ENCODE measurements around the gene DTNB.
A peak's percentile ranks its signal among the peaks of the same experiment; 100 is the strongest.

The DTNB gene

DNA sequence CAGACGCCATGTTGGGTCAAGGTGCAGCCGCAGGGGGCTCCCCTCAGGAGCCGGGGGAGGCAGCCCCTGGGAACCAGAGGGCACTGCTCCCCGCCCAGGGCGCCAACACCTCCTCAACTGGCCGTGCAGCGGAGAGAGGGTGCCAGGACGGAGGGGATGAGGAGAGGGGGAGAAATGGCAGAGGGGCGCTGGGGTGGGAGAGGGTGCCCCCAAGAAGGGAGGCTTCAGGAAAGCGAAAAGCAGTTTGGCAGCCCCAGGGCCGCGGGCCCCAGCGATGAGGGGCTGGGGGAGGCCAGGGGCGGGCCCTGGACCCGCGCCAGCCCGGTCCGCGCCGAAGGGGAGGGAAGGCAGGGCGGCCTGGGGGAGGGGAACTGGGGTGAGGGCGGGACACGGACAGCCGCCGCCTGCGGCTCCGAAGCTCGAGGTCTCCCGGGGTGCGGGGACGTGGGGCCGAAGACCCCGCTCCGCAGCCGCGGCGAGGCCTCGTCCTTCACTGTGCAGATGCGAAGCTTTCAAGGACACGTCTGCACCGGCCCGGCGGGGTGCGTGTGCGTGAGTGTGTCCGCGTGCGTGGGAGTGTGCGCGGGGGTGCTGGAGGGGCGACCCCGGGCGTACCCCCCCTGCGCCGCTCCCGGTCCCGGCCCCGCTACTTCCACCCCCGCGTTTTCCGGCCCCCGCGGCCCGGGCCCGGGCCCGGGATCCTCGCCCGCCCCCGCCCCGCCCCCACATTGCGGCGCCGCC is 333.0 kb downstream of the DTNB start:
- ChIA-PET CTCF (interaction anchor here (0.6 kb wide), 1 partner anchor 610 kb away, joined by 3 read pairs; no protein-coding TSS in a partner anchor), POLR2A (interaction anchor here (0.6 kb wide), 1 partner anchor 86 kb away, joined by 3 read pairs; no protein-coding TSS in a partner anchor)
- peaks cover 2% of the 10 kb centered on the region; the same call in 1 of the 2 replicates for H3K4me1 ChIP-seq (ENCODE audit: control insufficient read depth, insufficient read depth, low read length)
- TF ChIP-seq ZNF423 (tag by site-specific recombination; IDR thresholded peaks at IDR 0.05) (peak; percentile 6; the same call in 1 of the 2 replicates), KLF9 (tag by site-specific recombination; IDR thresholded peaks at IDR 0.05; ENCODE audit: low read depth) (peak; percentile 14; the same call in 1 of the 2 replicates), GLIS2 (tag by site-specific recombination; IDR thresholded peaks at IDR 0.05) (peak; percentile 77), ZNF121 (tag by site-specific recombination; IDR thresholded peaks at IDR 0.05) (no peak), KLF1 (tag by site-specific recombination; IDR thresholded peaks at IDR 0.05) (peak; percentile 45), ZFHX2 (tag by site-specific recombination; conservative IDR thresholded peaks at IDR 0.05) (peak; percentile 91), ZEB2 (tag by site-specific recombination; IDR thresholded peaks at IDR 0.05) (0 out of 2 replicates have a peak, but pooled peaks have one; percentile 22), SP7 (tag by site-specific recombination; IDR thresholded peaks at IDR 0.05) (peak; percentile 47), ZNF623 (tag by site-specific recombination; IDR thresholded peaks at IDR 0.05) (peak; percentile 41), ZBTB20 (tag by site-specific recombination; IDR thresholded peaks at IDR 0.05) (peak; percentile 71; the same call in 1 of the 2 replicates), ZFP69B (tag by site-specific recombination; IDR thresholded peaks at IDR 0.05) (no peak), ZNF610 (tag by site-specific recombination; IDR thresholded peaks at IDR 0.05; ENCODE audit: borderline replicate concordance) (no peak), SP3 (tag by site-specific recombination; IDR thresholded peaks at IDR 0.05) (peak; percentile 56), ZIC2 (tag by site-specific recombination; IDR thresholded peaks at IDR 0.05) (peak; percentile 80), ZNF302 (tag by site-specific recombination; IDR thresholded peaks at IDR 0.05; ENCODE audit: low read depth) (no peak), ZNF776 (tag by site-specific recombination; IDR thresholded peaks at IDR 0.05; ENCODE audit: borderline replicate concordance) (no peak)
- TF ChIP-seq, protein P1, sequence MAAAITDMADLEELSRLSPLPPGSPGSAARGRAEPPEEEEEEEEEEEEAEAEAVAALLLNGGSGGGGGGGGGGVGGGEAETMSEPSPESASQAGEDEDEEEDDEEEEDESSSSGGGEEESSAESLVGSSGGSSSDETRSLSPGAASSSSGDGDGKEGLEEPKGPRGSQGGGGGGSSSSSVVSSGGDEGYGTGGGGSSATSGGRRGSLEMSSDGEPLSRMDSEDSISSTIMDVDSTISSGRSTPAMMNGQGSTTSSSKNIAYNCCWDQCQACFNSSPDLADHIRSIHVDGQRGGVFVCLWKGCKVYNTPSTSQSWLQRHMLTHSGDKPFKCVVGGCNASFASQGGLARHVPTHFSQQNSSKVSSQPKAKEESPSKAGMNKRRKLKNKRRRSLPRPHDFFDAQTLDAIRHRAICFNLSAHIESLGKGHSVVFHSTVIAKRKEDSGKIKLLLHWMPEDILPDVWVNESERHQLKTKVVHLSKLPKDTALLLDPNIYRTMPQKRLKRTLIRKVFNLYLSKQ (tag by site-specific recombination; IDR thresholded peaks at IDR 0.05; ENCODE audit: borderline replicate concordance): no peak
- TF ChIP-seq, protein P2, sequence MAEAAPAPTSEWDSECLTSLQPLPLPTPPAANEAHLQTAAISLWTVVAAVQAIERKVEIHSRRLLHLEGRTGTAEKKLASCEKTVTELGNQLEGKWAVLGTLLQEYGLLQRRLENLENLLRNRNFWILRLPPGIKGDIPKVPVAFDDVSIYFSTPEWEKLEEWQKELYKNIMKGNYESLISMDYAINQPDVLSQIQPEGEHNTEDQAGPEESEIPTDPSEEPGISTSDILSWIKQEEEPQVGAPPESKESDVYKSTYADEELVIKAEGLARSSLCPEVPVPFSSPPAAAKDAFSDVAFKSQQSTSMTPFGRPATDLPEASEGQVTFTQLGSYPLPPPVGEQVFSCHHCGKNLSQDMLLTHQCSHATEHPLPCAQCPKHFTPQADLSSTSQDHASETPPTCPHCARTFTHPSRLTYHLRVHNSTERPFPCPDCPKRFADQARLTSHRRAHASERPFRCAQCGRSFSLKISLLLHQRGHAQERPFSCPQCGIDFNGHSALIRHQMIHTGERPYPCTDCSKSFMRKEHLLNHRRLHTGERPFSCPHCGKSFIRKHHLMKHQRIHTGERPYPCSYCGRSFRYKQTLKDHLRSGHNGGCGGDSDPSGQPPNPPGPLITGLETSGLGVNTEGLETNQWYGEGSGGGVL (tag by site-specific recombination; IDR thresholded peaks at IDR 0.05): peak; percentile 91
- TF ChIP-seq, protein P3, sequence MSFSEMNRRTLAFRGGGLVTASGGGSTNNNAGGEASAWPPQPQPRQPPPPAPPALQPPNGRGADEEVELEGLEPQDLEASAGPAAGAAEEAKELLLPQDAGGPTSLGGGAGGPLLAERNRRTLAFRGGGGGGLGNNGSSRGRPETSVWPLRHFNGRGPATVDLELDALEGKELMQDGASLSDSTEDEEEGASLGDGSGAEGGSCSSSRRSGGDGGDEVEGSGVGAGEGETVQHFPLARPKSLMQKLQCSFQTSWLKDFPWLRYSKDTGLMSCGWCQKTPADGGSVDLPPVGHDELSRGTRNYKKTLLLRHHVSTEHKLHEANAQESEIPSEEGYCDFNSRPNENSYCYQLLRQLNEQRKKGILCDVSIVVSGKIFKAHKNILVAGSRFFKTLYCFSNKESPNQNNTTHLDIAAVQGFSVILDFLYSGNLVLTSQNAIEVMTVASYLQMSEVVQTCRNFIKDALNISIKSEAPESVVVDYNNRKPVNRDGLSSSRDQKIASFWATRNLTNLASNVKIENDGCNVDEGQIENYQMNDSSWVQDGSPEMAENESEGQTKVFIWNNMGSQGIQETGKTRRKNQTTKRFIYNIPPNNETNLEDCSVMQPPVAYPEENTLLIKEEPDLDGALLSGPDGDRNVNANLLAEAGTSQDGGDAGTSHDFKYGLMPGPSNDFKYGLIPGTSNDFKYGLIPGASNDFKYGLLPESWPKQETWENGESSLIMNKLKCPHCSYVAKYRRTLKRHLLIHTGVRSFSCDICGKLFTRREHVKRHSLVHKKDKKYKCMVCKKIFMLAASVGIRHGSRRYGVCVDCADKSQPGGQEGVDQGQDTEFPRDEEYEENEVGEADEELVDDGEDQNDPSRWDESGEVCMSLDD (tag by site-specific recombination; IDR thresholded peaks at IDR 0.05): peak; percentile 54; the same call in 1 of the 2 replicates
- TF ChIP-seq, protein P4, sequence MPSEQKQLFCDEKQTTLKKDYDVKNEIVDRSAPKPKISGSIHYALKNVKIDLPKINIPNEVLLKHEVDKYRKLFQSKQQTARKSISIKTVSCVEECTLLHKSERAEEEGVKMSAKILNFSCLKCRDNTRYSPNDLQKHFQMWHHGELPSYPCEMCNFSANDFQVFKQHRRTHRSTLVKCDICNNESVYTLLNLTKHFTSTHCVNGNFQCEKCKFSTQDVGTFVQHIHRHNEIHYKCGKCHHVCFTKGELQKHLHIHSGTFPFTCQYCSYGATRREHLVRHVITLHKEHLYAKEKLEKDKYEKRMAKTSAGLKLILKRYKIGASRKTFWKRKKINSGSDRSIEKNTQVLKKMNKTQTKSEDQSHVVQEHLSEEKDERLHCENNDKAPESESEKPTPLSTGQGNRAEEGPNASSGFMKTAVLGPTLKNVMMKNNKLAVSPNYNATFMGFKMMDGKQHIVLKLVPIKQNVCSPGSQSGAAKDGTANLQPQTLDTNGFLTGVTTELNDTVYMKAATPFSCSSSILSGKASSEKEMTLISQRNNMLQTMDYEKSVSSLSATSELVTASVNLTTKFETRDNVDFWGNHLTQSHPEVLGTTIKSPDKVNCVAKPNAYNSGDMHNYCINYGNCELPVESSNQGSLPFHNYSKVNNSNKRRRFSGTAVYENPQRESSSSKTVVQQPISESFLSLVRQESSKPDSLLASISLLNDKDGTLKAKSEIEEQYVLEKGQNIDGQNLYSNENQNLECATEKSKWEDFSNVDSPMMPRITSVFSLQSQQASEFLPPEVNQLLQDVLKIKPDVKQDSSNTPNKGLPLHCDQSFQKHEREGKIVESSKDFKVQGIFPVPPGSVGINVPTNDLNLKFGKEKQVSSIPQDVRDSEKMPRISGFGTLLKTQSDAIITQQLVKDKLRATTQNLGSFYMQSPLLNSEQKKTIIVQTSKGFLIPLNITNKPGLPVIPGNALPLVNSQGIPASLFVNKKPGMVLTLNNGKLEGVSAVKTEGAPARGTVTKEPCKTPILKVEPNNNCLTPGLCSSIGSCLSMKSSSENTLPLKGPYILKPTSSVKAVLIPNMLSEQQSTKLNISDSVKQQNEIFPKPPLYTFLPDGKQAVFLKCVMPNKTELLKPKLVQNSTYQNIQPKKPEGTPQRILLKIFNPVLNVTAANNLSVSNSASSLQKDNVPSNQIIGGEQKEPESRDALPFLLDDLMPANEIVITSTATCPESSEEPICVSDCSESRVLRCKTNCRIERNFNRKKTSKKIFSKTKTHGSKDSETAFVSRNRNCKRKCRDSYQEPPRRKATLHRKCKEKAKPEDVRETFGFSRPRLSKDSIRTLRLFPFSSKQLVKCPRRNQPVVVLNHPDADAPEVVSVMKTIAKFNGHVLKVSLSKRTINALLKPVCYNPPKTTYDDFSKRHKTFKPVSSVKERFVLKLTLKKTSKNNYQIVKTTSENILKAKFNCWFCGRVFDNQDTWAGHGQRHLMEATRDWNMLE (tag by site-specific recombination; conservative IDR thresholded peaks at IDR 0.05; ENCODE audit: low read depth): no peak
- TF ChIP-seq, protein P5, sequence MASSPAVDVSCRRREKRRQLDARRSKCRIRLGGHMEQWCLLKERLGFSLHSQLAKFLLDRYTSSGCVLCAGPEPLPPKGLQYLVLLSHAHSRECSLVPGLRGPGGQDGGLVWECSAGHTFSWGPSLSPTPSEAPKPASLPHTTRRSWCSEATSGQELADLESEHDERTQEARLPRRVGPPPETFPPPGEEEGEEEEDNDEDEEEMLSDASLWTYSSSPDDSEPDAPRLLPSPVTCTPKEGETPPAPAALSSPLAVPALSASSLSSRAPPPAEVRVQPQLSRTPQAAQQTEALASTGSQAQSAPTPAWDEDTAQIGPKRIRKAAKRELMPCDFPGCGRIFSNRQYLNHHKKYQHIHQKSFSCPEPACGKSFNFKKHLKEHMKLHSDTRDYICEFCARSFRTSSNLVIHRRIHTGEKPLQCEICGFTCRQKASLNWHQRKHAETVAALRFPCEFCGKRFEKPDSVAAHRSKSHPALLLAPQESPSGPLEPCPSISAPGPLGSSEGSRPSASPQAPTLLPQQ (tag by site-specific recombination; IDR thresholded peaks at IDR 0.05): 0 out of 2 replicates have a peak, but pooled peaks have one; percentile 18
- TF ChIP-seq, protein P6, sequence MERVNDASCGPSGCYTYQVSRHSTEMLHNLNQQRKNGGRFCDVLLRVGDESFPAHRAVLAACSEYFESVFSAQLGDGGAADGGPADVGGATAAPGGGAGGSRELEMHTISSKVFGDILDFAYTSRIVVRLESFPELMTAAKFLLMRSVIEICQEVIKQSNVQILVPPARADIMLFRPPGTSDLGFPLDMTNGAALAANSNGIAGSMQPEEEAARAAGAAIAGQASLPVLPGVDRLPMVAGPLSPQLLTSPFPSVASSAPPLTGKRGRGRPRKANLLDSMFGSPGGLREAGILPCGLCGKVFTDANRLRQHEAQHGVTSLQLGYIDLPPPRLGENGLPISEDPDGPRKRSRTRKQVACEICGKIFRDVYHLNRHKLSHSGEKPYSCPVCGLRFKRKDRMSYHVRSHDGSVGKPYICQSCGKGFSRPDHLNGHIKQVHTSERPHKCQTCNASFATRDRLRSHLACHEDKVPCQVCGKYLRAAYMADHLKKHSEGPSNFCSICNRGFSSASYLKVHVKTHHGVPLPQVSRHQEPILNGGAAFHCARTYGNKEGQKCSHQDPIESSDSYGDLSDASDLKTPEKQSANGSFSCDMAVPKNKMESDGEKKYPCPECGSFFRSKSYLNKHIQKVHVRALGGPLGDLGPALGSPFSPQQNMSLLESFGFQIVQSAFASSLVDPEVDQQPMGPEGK (tag by site-specific recombination; IDR thresholded peaks at IDR 0.05): peak; percentile 86

More for the DNA sequence above, 333.0 kb downstream of the DTNB start:
- H3K4me3 ChIP-seq (ENCODE audit: low read depth, low read length): peak overlapping the region; percentile 64
- H3K36me3 ChIP-seq (ENCODE audit: control insufficient read depth in 2 of 2, insufficient read depth in 1 of 2, low read length in 2 of 2): no peaks in the 10 kb centered on the region
- H3K9me3 ChIP-seq (ENCODE audit: control insufficient read depth, insufficient read depth, low read depth, low read length): no peaks in the 10 kb centered on the region
- peak overlapping the region; percentile 68; the same call in 1 of the 2 replicates for H3K27ac ChIP-seq (ENCODE audit: extremely low read depth, low read depth, low read length)
